Astrocyte of the spinal cord (primary cell): ENCODE results near the gene LCN9.

ENCODE experiments used
- DNase-seq: peaks from one replicate; pipeline ENCODE4 v3.0.0; 2011; ENCODE audit warnings: low read depth, low spot score
- H3K4me3 ChIP-seq: 2 replicates; pipeline ENCODE4 v1.5.1; 2011; ENCODE audit warnings: low read depth, mild to moderate bottlenecking, low read length, moderate library complexity
- CTCF ChIP-seq: IDR thresholded peaks from 2 replicates; pipeline ENCODE4 v1.5.1; 2012; ENCODE audit warnings: low read depth, mild to moderate bottlenecking, low read length, inconsistent platforms
- in situ Hi-C: cut with HindIII; loops from 2 replicates; pipeline ENCODE4 v1.10.0; 2017; ENCODE audit warnings: low sequenced_read_pairs

LCN9 gene

GRCh38 chr9:135617538-135617900 is 45.6 kb upstream of the LCN9 start:
- in situ Hi-C loops = no loop called here
- no peak for TF ChIP-seq CTCF
- DNase-seq = no peak
- H3K4me3 ChIP-seq = no peak overlapping the region

- no peak overlapping the region for H3K4me3 ChIP-seq
- no peak for DNase-seq
- in situ Hi-C loops = no loop called here
- TF ChIP-seq CTCF = no peak
Measured at GRCh38 chr9:135617991-135618411, 45.1 kb upstream of the LCN9 start.

- H3K4me3 ChIP-seq = no peak overlapping the region
- in situ Hi-C loops = no loop called here
- no peak for DNase-seq
- TF ChIP-seq CTCF = no peak
Measured at GRCh38 chr9:135618866-135619598, 44.1 kb upstream of the LCN9 start.

- in situ Hi-C loops = no loop called here
- no peak overlapping the region for H3K4me3 ChIP-seq
- DNase-seq = no peak
- TF ChIP-seq CTCF = no peak
Measured at GRCh38 chr9:135619599-135619886, 43.6 kb upstream of the LCN9 start.

- in situ Hi-C loops = no loop called here
- DNase-seq = no peak
- H3K4me3 ChIP-seq = no peak overlapping the region
- TF ChIP-seq CTCF = no peak
Measured at GRCh38 chr9:135620558-135620957, 42.6 kb upstream of the LCN9 start.

- no peak for DNase-seq
- in situ Hi-C loops = no loop called here
- no peak overlapping the region for H3K4me3 ChIP-seq
- no peak for TF ChIP-seq CTCF
Measured at GRCh38 chr9:135622415-135623020, 40.6 kb upstream of the LCN9 start.

GRCh38 chr9:135624282-135624681 is 38.8 kb upstream of the LCN9 start:
- in situ Hi-C loops = no loop called here
- TF ChIP-seq CTCF = no peak
- no peak overlapping the region for H3K4me3 ChIP-seq
- no peak for DNase-seq
